Activated CD4-positive, alpha-beta T cell treated with anti-CD3 and anti-CD28 coated beads, Interleukin-10, Interleukin-2, amounts not matched to agents 100 ng/mL and 50 ng/mL, durations not matched to agents 16 hours and 8 hours (primary cell): Measurements from ENCODE around the gene NME3.
A peak's percentile ranks its signal among the peaks of the same experiment; 100 is the strongest.

Experiments used
- DNase-seq: peaks from one replicate; pipeline ENCODE4 v3.0.0-alpha.2; 2020

The NME3 gene

GRCh38 chr16:1779741-1780676, 8.7 kb upstream of the NME3 start:
- DNase-seq, result no peak

GRCh38 chr16:1779234-1779701, 7.9 kb upstream of the NME3 start:
- DNase-seq, result no peak

GRCh38 chr16:1778200-1779179, 7.1 kb upstream of the NME3 start:
- no peak for DNase-seq

- no peak for DNase-seq
These were observed 6.2 kb upstream of the NME3 start for GRCh38 chr16:1777375-1778199.

GRCh38 chr16:1776991-1777374, 5.6 kb upstream of the NME3 start:
- no peak for DNase-seq

GRCh38 chr16:1776672-1776955, 5.3 kb upstream of the NME3 start:
- DNase-seq, result no peak

GRCh38 chr16:1775846-1776671, 4.7 kb upstream of the NME3 start:
- DNase-seq, result no peak

GRCh38 chr16:1775006-1775845, 3.9 kb upstream of the NME3 start:
- no peak for DNase-seq

GRCh38 chr16:1774448-1774780, 3.1 kb upstream of the NME3 start:
- DNase-seq, result no peak

GRCh38 chr16:1773703-1774447, 2.5 kb upstream of the NME3 start:
- no peak for DNase-seq

GRCh38 chr16:1772908-1773702, 1.8 kb upstream of the NME3 start, which contains the start of gene MRPS34:
MRPS34 (minus strand) TSS chr16:1773134; CDS start chr16:1773119, 15 bp downstream.
- peak; percentile 90 for DNase-seq

- peak; percentile 71 for DNase-seq
These were observed 1.1 kb upstream of the NME3 start, which contains the start of gene EME2 for GRCh38 chr16:1772362-1772907. EME2 (plus strand) TSS chr16:1772810; CDS start chr16:1773228, 418 bp downstream.

GRCh38 chr16:1771864-1772361, 570 bp upstream of the NME3 start:
- DNase-seq, result no peak

GRCh38 chr16:1770328-1771187, 785 bp downstream of the NME3 start:
- DNase-seq, result peak; percentile 56

GRCh38 chr16:1769402-1770300, 1.7 kb downstream of the NME3 start:
- DNase-seq, result no peak

GRCh38 chr16:1768767-1769401, 2.5 kb downstream of the NME3 start:
- DNase-seq, result no peak
